Naive thymus-derived CD4-positive, alpha-beta T cell (primary cell): ENCODE measurements around the gene ZNHIT2. TPM values are rescaled to one million over a fixed set of nuclear protein-coding genes. Genes with fewer than 3 reads are reported as not detected.

Experiments
- ATAC-seq: fragments of 150-1000 bp; cut with Tn5 transposase; 2 replicates; pipeline ENCODE4 v1.10.0; 2021; ENCODE audit warnings: mild to moderate bottlenecking, moderate library complexity
- CTCF ChIA-PET: fragments of 350-600 bp; sonication (Branson Sonifier 250); formaldehyde crosslinking; loops from one replicate; lab custom pipeline; 2021; ENCODE audit warnings: antibody characterized with exemption; lab: Charles Lee
- POLR2A ChIA-PET: fragments of 350-600 bp; sonication (Branson Sonifier 250); formaldehyde crosslinking; loops from one replicate; lab custom pipeline; 2021; ENCODE audit warnings: antibody characterized with exemption, inconsistent platforms; lab: Charles Lee
- DNase-seq, 9 donors: peaks; one replicate each; pipeline versions ENCODE4 v3.0.0 to v3.0.0-alpha.2; 2020 to 2022; ENCODE audit warnings: mixed read lengths in 1 of 9
- H3K27ac ChIP-seq: one replicate; pipeline ENCODE4 v1.7.0; 2013; ENCODE audit warnings: mild to moderate bottlenecking, low read depth, low read length, moderate library complexity
- H3K27me3 ChIP-seq, 2 donors: one replicate each; pipeline ENCODE4 v1.7.0; 2013; ENCODE audit warnings: low read length in 2 of 2, mild to moderate bottlenecking in 2 of 2, moderate library complexity in 2 of 2; ENCODE audit not compliant: control insufficient read depth in 2 of 2, insufficient read depth in 2 of 2
- H3K36me3 ChIP-seq, 3 experiments: 1 replicate in 2 of 3; 2 replicates in 1 of 3; pipeline ENCODE4 v1.7.0; 2013; ENCODE audit warnings: low read length in 3 of 3, mild to moderate bottlenecking in 3 of 3, moderate library complexity in 1 of 3; ENCODE audit not compliant: insufficient read depth in 3 of 3, control insufficient read depth in 2 of 3
- H3K4me1 ChIP-seq, 2 donors: one replicate each; pipeline ENCODE4 v1.7.0; 2013; ENCODE audit warnings: low read length in 2 of 2, mild to moderate bottlenecking in 2 of 2, moderate library complexity in 1 of 2; ENCODE audit not compliant: control insufficient read depth in 2 of 2, insufficient read depth in 2 of 2
- H3K4me3 ChIP-seq: 2 replicates; pipeline ENCODE4 v1.7.0; 2013; ENCODE audit warnings: mild to moderate bottlenecking, low read length
- H3K9me3 ChIP-seq, 3 experiments: 1 replicate in 2 of 3; 2 replicates in 1 of 3; pipeline ENCODE4 v1.7.0; 2013; ENCODE audit warnings: low read length in 3 of 3; ENCODE audit not compliant: control insufficient read depth in 2 of 3
- H3K27ac Mint-ChIP-seq, 9 donors: one replicate each; pipeline ENCODE4 v1.8.0; 2020 to 2022; ENCODE audit warnings: mixed read lengths in 9 of 9, mild to moderate bottlenecking in 8 of 9, moderate library complexity in 5 of 9, inconsistent platforms in 2 of 9
- H3K27me3 Mint-ChIP-seq, 5 donors: one replicate each; pipeline ENCODE4 v1.8.0; 2021 to 2022; ENCODE audit warnings: mixed read lengths in 5 of 5, mild to moderate bottlenecking in 1 of 5
- H3K36me3 Mint-ChIP-seq, 5 donors: one replicate each; pipeline ENCODE4 v1.8.0; 2020 to 2022; ENCODE audit warnings: mixed read lengths in 5 of 5, mild to moderate bottlenecking in 3 of 5, inconsistent platforms in 1 of 5
- H3K4me1 Mint-ChIP-seq, 7 donors: one replicate each; pipeline ENCODE4 v1.8.0; 2020 to 2022; ENCODE audit warnings: mixed read lengths in 7 of 7, mild to moderate bottlenecking in 3 of 7, inconsistent platforms in 1 of 7
- H3K4me3 Mint-ChIP-seq, 10 donors: one replicate each; pipeline ENCODE4 v1.8.0; 2020 to 2022; ENCODE audit warnings: mild to moderate bottlenecking in 10 of 10, mixed read lengths in 10 of 10, moderate library complexity in 6 of 10, inconsistent platforms in 2 of 10
- H3K9me3 Mint-ChIP-seq, 11 donors: one replicate each; pipeline ENCODE4 v1.8.0; 2020 to 2022; ENCODE audit warnings: mixed read lengths in 11 of 11, mild to moderate bottlenecking in 4 of 11, inconsistent platforms in 1 of 11, moderate library complexity in 1 of 11
- intact Hi-C, 2 donors: fragments of 100-400 bp; cut with micrococcal nuclease; formaldehyde crosslinking; loops; one replicate each; pipeline ENCODE4 v1.15.1; 2023
- microRNA-seq: library from miRNA; unstranded; fragments of <30 nt; microRNA quantifications from one replicate; pipeline ENCODE4 v1.2.0, GENCODE V29; 2022; ENCODE audit warnings: borderline microRNAs expressed
- polyA plus RNA-seq, 2 donors: library from polyadenylated mRNA; unstranded; fragments of 300-500 nt; fragmentation: Illumina TruSeq; gene quantifications; one replicate each; pipeline ENCODE4 v1.2.3, GENCODE V29; 2021
- total RNA-seq, 6 experiments: library from RNA in 5 of 6; stranded (reverse) in 5 of 6; gene quantifications; 1 replicate in 5 of 6; 2 replicates in 1 of 6; pipeline ENCODE4 v1.2.3 and lab custom pipeline; 2021 to 2026

ZNHIT2 gene
- total and polyA plus RNA-seq, 7 experiments from 2014 or later = 9.9 to 35.6 (median 14.3) TPM

DNA sequence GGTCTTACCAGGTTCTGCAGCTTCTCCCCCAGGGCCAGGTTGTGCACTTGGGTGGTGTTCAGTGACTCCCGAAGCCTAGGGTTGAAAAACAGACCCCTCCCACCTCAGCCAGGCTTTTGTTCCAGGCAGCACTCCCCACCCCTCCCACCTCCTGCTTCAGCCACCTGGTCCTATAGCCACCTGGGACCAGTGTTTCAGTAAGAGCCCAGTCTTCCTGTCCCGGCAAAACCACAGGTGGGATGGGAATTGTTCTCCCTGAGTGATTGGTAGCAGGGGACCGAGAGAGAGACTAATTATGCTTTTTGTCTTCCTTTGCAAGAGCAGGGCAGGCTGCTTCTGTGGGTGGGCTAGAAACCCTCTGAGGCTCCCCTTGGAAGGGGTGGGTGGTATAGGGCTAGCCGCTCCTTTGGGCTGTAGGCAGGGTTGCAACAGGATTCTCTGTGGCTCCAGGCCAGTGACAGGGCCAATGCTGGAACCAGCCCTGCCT, 50.7 kb downstream of the ZNHIT2 start:
- Mint-ChIP-seq H3K27ac (no peak overlapping the region), H3K36me3 (no peaks in the 10 kb centered on the region), H3K27me3 (no peaks in the 10 kb centered on the region), H3K4me1 (peaks cover 0 to 4% (median 0%) of the 10 kb centered on the region in 7 donors), H3K4me3 (no peak overlapping the region), H3K9me3 (no peaks in the 10 kb centered on the region)
- Histone ChIP-seq H3K27ac (no peak overlapping the region), H3K27me3 (no peaks in the 10 kb centered on the region), H3K4me1 (no peaks in the 10 kb centered on the region), H3K4me3 (no peak overlapping the region), H3K36me3 (no peaks in the 10 kb centered on the region), H3K9me3 (no peaks in the 10 kb centered on the region)
- DNase-seq = peak in 1 of 9 donors; percentile 3
- ChIA-PET POLR2A (no interaction called here), CTCF (no interaction called here)
- intact Hi-C loops = no loop called here
- ATAC-seq = no peak

Small RNAs within 50 kb of the gene (microRNA-seq; reads per million reads assigned to microRNA genes)
- gene MIR6751 = not detected

Other genes starting within 250 kb of the ZNHIT2 start
- gene EHD1, start 239.1 kb downstream of the ZNHIT2 start, total RNA-seq = 100 to 1,000 TPM; 124 to 263 (median 208) TPM
- 100 to 1,000 TPM; 102 to 141 TPM for gene EHD1, start 239.1 kb downstream of the ZNHIT2 start, polyA plus RNA-seq
- 100 to 1,000 TPM in 1 of 5 experiments, 10 to 100 TPM in 4; 30.6 to 105 (median 36.2) TPM for gene ATG2A, start 200.5 kb downstream of the ZNHIT2 start, total RNA-seq
- gene ATG2A, start 200.5 kb downstream of the ZNHIT2 start, polyA plus RNA-seq = 1 to 10 TPM; 3.4 to 5.2 TPM
- gene PPP2R5B, start 193.0 kb downstream of the ZNHIT2 start, total RNA-seq = 10 to 100 TPM; 11.9 to 19.1 (median 18.8) TPM
- gene PPP2R5B, start 193.0 kb downstream of the ZNHIT2 start, polyA plus RNA-seq = 1 to 10 TPM; 4.5 to 7.5 TPM
- gene GPHA2, start 181.8 kb downstream of the ZNHIT2 start, total RNA-seq = under 1 TPM in 1 of 5 experiments, not detected in 4; 0.48 TPM
- not detected for gene GPHA2, start 181.8 kb downstream of the ZNHIT2 start, polyA plus RNA-seq
- 1 to 10 TPM in 1 of 5 experiments, under 1 TPM in 3, not detected in 1; 0.48 to 1.1 (median 0.85) TPM for gene MAJIN, start 145.6 kb downstream of the ZNHIT2 start, total RNA-seq
- gene MAJIN, start 145.6 kb downstream of the ZNHIT2 start, polyA plus RNA-seq = 1 to 10 TPM in 1 of 2 donors, not detected in 1; 1.2 TPM
- under 1 TPM in 1 of 5 experiments, not detected in 4; 0.39 TPM for gene BATF2, start 120.7 kb downstream of the ZNHIT2 start, total RNA-seq
- not detected for gene BATF2, start 120.7 kb downstream of the ZNHIT2 start, polyA plus RNA-seq
- gene ARL2, start 103.5 kb downstream of the ZNHIT2 start, total RNA-seq = 10 to 100 TPM; 22.6 to 60.8 (median 32.2) TPM
- gene ARL2, start 103.5 kb downstream of the ZNHIT2 start, polyA plus RNA-seq = 10 to 100 TPM; 90.0 to 96.1 TPM
- 10 to 100 TPM; 13.1 to 29.0 (median 21.7) TPM for gene SNX15, start 90.3 kb downstream of the ZNHIT2 start, total RNA-seq
- gene SNX15, start 90.3 kb downstream of the ZNHIT2 start, polyA plus RNA-seq = 10 to 100 TPM; 13.7 to 15.7 TPM
- gene SAC3D1, start 76.5 kb downstream of the ZNHIT2 start, total RNA-seq = 10 to 100 TPM in 1 of 5 experiments, 1 to 10 TPM in 4; 2.7 to 18.2 (median 8.6) TPM
- 10 to 100 TPM; 11.5 to 17.2 TPM for gene SAC3D1, start 76.5 kb downstream of the ZNHIT2 start, polyA plus RNA-seq
- gene NAALADL1, start 59.1 kb downstream of the ZNHIT2 start, total RNA-seq = 10 to 100 TPM; 12.2 to 23.4 (median 18.8) TPM
- 10 to 100 TPM; 18.6 to 25.3 TPM for gene NAALADL1, start 59.1 kb downstream of the ZNHIT2 start, polyA plus RNA-seq
- 10 to 100 TPM in 1 of 5 experiments, 1 to 10 TPM in 1, under 1 TPM in 3; 0.56 to 68.1 (median 0.81) TPM for gene CDCA5, start 33.7 kb downstream of the ZNHIT2 start, total RNA-seq
- under 1 TPM; 0.31 to 0.47 TPM for gene CDCA5, start 33.7 kb downstream of the ZNHIT2 start, polyA plus RNA-seq
- 10 to 100 TPM; 29.9 to 53.0 (median 49.3) TPM for gene ZFPL1, start 33.5 kb downstream of the ZNHIT2 start, total RNA-seq
- gene ZFPL1, start 33.5 kb downstream of the ZNHIT2 start, polyA plus RNA-seq = 10 to 100 TPM; 24.2 to 30.9 TPM
- 100 to 1,000 TPM; 159 to 269 (median 256) TPM for gene VPS51, start 21.5 kb downstream of the ZNHIT2 start, total RNA-seq
- 100 to 1,000 TPM; 106 to 130 TPM for gene VPS51, start 21.5 kb downstream of the ZNHIT2 start, polyA plus RNA-seq
- gene TM7SF2, start 5.8 kb downstream of the ZNHIT2 start, total RNA-seq = 10 to 100 TPM; 21.6 to 37.8 (median 30.8) TPM
- 10 to 100 TPM; 15.0 to 21.1 TPM for gene TM7SF2, start 5.8 kb downstream of the ZNHIT2 start, polyA plus RNA-seq
- gene FAU, start 4.4 kb upstream of the ZNHIT2 start, total RNA-seq = 1,000 to 10,000 TPM; 1,053 to 1,849 (median 1,722) TPM
- 1,000 to 10,000 TPM; 1,055 to 1,372 TPM for gene FAU, start 4.4 kb upstream of the ZNHIT2 start, polyA plus RNA-seq
- 10 to 100 TPM; 38.1 to 65.5 (median 51.9) TPM for gene MRPL49, start 4.6 kb upstream of the ZNHIT2 start, total RNA-seq
- gene MRPL49, start 4.6 kb upstream of the ZNHIT2 start, polyA plus RNA-seq = 100 to 1,000 TPM in 1 of 2 donors, 10 to 100 TPM in 1; 93.7 to 102 TPM
- gene SYVN1, start 16.8 kb upstream of the ZNHIT2 start, total RNA-seq = 10 to 100 TPM; 61.0 to 84.6 (median 67.9) TPM
- gene SYVN1, start 16.8 kb upstream of the ZNHIT2 start, polyA plus RNA-seq = 10 to 100 TPM in 1 of 2 donors, 1 to 10 TPM in 1; 8.6 to 15.0 TPM
- not detected for gene SPDYC, start 52.5 kb upstream of the ZNHIT2 start, total RNA-seq
- gene SPDYC, start 52.5 kb upstream of the ZNHIT2 start, polyA plus RNA-seq = not detected
- 100 to 1,000 TPM in 3 of 5 experiments, 10 to 100 TPM in 2; 93.6 to 195 (median 130) TPM for gene CAPN1, start 64.2 kb upstream of the ZNHIT2 start, total RNA-seq
- 10 to 100 TPM; 73.1 to 78.8 TPM for gene CAPN1, start 64.2 kb upstream of the ZNHIT2 start, polyA plus RNA-seq
- 10 to 100 TPM; 13.4 to 51.6 (median 27.8) TPM for gene POLA2, start 144.3 kb upstream of the ZNHIT2 start, total RNA-seq
- 10 to 100 TPM in 1 of 2 donors, 1 to 10 TPM in 1; 9.0 to 12.9 TPM for gene POLA2, start 144.3 kb upstream of the ZNHIT2 start, polyA plus RNA-seq
- 1 to 10 TPM in 2 of 5 experiments, under 1 TPM in 3; 0.58 to 1.8 (median 0.89) TPM for gene CDC42EP2, start 197.2 kb upstream of the ZNHIT2 start, total RNA-seq
- gene CDC42EP2, start 197.2 kb upstream of the ZNHIT2 start, polyA plus RNA-seq = not detected
- 10 to 100 TPM; 45.3 to 99.3 (median 88.1) TPM for gene DPF2, start 216.2 kb upstream of the ZNHIT2 start, total RNA-seq
- gene DPF2, start 216.2 kb upstream of the ZNHIT2 start, polyA plus RNA-seq = 10 to 100 TPM; 52.4 to 70.6 TPM
- 1 to 10 TPM in 4 of 5 experiments, under 1 TPM in 1; 0.39 to 2.0 (median 1.6) TPM for gene TIGD3, start 237.1 kb upstream of the ZNHIT2 start, total RNA-seq
- gene TIGD3, start 237.1 kb upstream of the ZNHIT2 start, polyA plus RNA-seq = under 1 TPM; 0.45 to 0.75 TPM